Stimulated activated CD8-positive, alpha-beta memory T cell treated with anti-CD3 and anti-CD28 coated beads, Interleukin-2, amount 100 ng/mL, for 48 hours (primary cell): ENCODE data around the gene FBXL17.

ENCODE experiments used
- DNase-seq, 2 donors: peaks; one replicate each; pipeline ENCODE4 v3.0.0-alpha.2; 2020; ENCODE audit warnings: low read depth in 2 of 2

FBXL17 gene

DNA sequence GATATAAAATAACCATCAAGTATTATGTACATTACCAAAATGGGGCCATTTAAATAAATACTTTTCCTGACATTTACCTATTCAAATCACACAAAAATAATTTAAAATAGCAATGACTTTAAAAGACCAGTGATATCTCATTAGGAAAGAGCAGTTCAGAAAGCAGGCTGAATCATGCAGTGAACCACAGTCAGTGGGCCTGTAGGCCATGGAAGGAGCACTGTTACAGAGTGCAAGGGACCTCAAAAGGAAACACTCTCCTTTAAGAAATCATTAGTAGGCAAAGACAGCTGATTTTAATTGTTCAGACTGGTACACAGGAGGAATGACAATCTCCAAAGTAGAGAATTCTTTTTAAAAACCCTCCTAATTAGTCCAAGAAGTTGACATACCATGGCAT lies 427.6 kb downstream of the FBXL17 start:
- no peak for DNase-seq

DNA sequence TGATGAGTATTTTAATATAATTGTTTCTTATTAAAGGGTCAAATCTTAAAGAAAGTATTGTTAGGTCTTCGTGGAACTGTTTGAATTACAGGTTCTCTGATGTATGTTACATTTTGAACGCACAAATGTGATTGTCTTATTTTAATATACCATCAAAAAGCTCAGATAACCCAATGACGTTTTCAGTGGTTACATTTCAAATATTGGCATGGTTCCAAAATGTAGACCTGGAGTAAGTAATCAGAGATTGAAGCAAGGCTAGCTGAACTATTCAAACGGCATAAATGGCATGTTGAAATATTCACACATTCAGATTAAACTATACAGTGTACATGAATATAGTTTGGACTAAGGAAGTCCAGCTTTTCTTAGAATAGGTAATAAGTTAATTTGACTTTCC lies 429.4 kb downstream of the FBXL17 start:
- DNase-seq, result no peak

DNA sequence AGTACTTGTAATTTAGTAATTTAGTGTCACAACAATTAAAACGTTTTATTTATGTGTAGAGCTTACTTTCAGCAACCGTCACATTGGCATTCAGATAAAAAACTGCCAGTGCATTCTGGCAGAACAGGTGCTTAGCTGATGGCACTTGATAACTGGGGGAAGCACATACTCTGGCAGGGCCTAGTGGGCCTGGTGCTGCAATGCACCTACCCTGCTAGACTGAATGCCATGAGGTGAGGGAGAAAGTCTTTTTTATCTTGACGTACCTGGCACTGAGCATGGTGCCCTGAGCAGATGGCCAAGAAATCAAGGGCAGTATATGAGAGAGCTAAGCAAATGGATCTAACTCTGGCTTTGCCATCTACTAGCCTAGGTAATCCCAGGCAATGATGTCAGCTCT lies 430.6 kb downstream of the FBXL17 start:
- DNase-seq, result no peak

DNA sequence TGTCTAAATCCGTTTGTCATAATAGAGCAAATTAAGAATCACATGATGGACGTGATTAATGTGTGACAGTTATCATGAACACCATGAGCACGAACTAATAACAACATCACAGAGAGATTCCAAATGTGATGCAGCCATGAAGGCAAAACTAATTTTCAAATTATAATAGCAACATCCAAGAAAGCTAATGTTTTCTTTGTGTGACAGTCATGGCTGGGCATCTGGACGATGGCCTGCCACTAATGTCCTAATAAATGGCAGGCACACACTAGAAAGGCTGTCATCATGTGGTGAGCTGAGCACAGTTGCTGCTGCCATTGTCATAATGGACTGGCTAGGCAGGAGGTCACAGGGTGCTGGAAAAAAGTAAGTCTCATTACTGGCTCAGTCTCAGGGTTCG lies 431.1 kb downstream of the FBXL17 start:
- no peak for DNase-seq

DNA sequence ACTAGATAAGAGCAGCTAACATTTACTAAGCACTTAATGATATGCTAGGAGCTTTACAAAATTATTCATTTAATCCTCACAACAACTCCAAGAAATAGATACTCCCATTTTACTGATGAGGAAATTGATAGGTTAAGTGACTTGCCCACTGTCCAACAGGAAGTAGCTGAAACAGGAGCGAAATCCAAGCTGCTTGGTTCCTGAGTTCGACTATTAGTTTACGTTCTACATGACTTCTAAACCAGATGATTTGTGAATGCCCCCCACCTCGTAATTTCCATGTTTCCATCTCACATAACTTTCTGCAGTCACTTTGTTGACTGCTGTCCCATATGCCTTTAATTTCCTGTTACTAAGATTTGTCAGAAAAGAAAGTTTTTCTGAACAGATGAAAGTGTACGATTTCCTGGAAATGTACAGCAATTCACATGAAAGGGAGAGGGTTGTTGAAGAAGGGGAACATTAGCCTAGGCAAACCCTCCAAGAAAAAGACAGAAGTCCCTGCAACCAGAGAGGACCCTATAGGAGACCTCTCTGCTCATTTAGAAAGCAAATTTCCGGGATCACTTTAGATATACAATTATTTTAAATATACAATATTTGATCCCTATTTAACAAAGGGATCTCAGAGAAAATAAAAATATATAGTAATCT lies 432.1 kb downstream of the FBXL17 start:
- no peak for DNase-seq

DNA sequence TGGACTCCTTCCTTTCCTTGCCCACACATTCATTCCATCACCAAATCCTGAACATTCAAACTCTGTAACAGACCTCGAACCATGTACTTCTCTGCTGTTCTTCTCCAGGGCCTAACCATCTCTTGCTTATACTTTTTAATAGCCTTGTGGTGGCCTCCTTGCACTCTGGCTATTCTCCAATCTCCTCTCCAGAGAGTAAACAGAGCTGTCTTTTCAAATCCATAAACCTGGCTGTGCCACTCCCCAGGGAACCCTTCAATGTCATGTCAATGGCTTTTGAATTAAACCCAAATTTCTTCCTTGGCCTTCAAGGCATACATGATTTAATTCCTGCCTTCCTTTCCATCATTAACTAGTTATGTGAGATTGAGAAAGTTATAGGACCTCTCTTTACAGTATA lies 433.5 kb downstream of the FBXL17 start:
- DNase-seq, result no peak

DNA sequence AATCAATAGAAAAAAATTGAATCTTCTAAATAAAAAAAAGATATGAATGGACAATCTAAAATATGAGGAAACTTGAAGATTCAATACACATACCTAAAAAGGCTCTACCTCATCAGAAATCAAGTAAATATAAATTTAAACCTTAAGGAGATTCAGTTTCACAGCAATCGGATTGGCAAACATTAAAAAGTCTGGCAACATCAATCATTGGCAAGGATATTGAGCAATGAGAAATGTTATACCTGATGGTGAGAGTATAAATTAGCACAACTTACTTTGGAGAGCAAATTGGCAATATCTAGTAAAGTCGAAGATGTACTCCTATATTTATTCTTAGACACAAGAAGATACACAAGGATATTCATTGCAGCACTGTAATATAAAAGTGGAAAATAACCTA lies 436.8 kb downstream of the FBXL17 start:
- no peak for DNase-seq

DNA sequence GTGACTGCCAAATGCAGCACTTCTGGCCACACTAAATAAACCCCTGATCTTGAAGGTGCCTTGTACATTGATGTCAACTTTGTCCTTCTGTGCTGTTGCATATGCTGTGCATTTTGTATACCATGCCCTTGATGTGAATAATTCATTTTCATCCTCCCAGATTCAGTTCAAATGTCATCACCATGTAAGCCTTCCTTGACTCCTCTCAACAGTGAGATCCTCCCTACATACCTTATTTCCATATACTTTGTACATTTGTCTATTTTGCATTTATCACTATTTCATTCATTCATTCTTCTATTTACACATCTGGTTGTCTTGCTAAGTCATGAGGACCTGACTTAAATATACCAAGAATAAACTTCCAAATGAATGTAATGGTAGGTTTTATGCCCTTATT lies 438.0 kb downstream of the FBXL17 start:
- DNase-seq, result no peak

DNA sequence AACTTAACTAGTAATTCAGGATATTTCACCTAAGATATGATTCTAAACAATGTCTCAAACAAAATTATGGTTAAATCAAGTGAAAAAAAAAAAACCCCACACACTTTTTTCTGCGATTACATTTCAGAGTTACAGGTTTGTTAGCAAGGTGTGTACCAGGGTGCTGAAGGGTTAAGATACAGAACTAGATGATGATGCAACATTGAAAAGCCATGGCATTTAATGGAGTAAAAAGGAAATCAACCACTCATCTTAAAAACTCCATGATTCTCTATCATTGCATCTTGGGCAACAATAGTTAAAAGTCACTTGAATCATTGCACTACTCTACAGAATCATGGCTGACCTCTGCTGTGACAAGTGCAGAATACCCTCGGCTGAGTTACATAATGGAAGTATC lies 440.9 kb downstream of the FBXL17 start:
- DNase-seq, result no peak

DNA sequence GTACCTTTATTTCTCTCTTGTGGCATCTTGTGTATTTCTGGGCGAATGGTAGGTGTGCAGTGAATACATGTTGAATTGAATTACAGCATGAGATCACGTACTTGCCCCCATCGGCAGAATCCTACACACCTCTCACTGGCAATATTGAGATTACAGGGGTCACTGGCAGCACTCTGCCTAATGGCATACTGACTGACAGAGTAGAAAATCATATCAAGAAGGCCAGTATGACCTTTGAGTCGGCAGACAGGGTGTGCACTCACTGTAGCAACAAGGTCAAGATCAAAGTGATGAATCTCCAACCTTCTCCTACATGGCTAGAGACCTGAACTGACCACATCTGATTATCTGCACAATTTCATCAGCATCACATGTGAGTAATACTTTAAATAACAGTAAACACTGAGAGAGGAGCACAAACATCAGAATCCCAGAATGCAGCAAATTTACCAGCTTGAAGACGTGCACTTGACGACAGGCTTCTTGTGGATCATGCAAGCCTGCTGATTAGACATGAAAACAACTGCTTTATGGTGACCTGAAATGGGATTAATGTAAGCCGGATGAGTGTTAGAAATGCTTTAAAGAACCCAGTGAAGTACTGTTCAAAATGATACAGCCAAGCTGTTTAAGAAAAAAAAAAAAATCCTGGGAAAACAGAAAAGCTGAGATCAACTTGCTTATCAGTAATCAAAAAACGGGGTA lies 444.1 kb downstream of the FBXL17 start:
- no peak for DNase-seq

DNA sequence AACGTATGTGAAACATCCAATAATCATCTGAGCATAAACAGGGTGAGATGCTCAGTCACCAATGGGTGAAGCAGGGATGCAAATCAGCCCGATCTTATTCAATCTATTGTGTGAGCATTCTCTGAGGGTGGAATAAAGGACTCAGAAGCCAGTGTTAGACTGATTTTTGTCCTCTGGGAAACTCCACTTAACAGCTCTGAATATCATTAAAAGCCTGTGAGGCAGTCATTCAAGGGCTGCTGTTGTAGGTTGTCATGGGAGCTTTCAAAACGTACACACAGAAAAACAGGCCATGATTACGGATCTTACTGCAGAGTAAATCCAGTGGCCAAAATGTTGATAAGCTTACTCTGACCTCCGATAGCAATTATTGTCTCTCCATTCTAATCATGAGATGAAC lies 444.7 kb downstream of the FBXL17 start:
- DNase-seq, result no peak

DNA sequence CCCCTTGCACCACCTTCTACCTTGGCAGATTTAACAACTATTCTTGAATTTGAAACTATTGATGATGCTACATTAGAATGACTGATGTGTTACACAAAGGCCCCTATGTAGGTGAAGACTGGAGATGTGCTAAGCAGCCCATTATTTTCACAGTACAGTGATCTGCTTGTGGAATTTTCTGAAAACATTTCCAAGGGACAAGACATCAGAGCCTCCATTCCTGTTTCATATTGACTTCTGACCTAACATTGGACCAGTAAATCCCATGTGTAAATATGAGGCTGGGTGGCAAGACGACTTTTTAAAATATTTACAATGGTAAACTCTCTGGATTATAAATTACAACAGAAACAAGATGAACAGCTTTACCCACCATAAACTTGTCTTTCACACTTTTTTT lies 445.4 kb downstream of the FBXL17 start:
- no peak for DNase-seq

DNA sequence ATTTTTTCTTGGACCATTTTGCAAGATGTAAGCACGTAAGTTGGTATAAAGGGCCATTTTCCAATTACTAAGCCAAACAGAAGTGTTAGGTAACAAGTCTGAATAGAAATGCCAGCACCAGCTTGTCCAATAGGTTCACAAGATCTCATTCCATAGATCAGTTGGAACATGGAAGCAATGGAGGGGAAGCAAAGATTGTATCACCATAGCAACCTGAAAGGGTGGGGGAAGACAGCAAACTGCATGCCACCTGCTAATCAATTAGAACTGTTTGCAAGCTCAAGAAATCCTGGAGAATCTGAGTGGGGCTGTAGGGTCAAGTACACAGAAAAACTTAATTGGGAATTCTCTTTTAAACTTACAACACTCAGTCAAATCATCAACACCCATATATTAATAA lies 446.3 kb downstream of the FBXL17 start:
- DNase-seq, result no peak

DNA sequence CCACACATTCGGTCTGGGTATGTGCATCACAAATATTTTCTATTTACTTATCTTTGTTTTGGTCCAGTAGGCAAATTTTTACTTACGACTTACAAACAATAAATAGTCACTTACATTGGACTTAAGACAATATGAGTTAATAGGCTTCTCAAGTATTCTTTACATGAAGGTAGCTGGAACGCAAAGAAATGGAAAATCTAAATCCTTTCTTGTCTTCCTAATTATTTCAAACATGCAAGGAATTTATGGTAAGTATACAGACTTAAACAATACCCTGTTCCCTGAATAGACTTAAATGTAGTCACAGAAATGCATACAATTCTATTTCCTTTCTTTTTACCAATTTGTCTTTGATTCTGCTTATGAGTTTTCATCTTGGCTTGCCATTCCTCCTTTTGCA lies 448.6 kb downstream of the FBXL17 start:
- no peak for DNase-seq

DNA sequence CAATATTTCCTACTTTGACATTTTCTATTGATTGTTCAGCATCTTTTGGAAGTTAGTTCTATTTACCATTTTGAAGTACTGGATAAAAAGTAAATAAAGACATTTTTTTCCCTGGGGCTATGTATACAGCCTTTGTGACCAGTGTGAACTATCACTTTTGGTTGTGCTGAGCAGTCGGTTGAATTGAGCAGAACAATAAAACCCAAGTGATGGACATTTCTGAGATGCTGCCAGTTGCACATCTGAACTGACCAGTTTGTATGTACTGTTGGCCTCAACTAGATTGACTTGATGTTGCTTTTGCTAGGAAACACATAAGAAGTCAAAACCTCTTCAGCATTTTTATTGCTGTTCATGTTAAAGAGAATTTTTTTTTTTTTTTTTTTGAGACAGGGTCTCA lies 451.0 kb downstream of the FBXL17 start:
- no peak for DNase-seq

DNA sequence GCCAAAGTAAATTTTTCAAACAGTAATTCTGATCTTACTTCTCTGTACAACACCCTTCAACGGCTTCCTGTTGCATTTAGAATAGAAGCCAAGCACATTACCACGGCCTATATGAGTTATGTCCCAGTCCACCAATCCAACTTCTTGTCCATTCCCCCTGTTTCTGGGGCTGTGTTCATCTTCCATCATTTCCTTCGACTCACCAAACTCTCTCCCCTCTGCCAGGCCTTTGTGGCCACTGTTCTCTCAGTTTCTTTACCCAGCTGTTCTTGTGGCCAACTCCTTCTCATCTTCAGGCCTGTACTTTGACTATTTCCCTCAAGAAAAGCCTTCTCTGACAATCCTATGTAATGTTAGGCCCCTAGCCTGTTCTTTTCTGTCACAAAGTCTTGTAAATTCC lies 451.8 kb downstream of the FBXL17 start:
- DNase-seq, result no peak

DNA sequence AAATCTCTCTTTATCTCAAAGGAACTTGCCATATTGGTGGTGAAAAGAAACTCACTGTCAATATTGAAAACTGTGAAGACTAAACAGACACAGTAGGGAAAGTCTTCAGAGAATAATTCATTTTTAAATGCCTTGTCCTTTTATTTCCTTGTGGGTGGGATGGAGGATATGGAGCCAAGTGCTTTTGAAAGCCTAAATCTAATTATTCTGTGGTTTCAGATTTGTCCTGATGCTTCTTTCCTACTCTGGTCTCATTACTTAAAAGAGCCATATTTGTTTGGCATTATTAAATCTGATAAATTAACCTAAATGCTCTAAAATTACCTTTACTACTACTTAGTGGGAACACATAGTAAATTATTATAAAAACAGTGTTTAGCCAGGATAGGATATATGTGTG lies 452.8 kb downstream of the FBXL17 start:
- no peak for DNase-seq

DNA sequence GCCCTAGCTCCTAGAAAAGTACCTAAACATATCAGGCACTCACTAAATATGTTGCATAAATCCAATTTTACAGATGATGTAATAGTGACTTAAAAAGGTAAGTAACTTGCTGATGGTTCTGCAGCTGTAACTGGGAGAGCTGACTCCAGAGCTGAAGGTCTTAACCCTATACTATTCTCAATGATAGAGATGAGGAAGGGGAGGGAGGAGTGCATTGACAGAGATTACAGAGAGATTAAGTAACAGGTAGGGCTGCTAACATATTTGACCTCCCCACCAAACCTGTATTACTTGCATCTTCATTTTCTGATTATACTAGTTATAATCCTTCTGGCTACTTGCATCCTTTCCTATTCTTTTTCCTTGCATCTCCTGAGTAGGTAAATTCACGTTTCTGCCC lies 455.8 kb downstream of the FBXL17 start:
- DNase-seq, result no peak

DNA sequence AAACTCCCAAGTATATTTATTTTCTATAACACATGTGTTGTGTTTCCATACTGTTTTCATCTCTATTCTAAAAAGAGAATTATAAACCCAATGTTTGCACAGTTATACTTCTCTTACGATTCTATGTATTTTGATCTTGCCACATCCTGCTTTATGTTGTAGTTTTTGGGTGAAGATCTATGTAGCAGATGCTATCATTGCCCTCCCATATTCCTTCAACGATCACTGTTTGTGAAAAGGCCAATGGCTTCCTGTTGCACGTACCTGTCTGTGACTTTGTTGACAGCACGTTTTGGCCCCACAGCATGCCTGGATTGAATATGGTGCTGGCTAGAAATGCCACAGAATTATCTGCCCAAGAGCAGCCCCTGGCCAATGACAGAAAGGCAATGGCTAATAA lies 456.7 kb downstream of the FBXL17 start:
- DNase-seq, result no peak

DNA sequence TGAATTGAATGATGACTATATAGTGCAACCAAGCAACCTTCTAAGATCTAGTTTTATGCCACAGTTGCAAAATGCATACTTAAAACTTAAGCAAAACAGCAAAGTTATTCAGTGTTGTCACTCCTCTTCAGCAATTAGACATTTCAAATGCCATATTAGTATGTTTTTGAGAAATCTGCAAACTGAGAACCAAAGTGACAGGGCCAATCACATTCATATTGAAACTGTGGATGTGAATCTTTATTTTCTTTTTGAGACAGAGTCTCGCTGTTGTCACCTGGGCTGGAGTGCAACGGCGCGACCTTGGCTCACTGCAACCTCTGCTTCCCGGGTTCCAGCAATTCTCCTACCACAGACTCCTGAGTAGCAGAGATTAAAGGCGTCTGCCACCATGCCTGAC lies 461.9 kb downstream of the FBXL17 start:
- DNase-seq, result no peak

DNA sequence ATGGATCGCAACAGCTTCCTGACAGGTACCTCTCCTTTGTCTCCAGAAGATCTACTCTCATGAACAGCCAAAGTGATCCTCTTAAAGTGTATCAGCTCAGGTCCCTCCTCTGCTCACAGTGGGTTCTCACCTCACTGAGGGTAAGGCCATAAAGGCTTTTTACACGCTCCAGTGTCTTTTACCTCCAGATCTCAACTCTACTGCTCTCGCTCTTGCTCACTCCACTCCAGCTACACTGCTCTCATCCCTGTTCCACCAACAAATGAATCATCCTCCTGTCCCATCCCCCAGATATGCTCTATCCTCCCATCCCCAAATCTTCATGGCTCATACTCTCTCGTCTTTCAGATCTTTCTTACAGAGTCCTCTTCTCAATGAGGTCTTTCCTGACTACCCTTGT lies 462.5 kb downstream of the FBXL17 start:
- no peak for DNase-seq

DNA sequence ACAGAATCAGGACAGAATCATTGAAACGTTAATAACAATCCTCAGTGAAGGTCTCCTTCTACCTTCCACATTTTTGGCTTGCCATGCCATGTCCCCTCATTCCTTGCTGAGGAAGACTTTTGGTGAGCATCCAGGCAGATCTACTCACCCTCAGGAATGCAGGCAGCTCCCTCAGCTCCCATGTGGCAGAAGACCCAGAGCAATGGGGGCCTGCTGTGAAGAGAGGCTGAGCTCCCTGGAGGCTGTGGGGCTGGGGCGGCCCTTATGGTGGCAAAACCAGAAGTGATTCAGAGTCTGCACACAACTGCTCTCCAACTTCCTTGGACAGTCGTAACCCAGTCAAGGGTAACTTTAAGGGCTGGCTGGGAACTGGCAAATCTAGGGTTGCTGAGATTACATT lies 463.9 kb downstream of the FBXL17 start:
- no peak for DNase-seq

DNA sequence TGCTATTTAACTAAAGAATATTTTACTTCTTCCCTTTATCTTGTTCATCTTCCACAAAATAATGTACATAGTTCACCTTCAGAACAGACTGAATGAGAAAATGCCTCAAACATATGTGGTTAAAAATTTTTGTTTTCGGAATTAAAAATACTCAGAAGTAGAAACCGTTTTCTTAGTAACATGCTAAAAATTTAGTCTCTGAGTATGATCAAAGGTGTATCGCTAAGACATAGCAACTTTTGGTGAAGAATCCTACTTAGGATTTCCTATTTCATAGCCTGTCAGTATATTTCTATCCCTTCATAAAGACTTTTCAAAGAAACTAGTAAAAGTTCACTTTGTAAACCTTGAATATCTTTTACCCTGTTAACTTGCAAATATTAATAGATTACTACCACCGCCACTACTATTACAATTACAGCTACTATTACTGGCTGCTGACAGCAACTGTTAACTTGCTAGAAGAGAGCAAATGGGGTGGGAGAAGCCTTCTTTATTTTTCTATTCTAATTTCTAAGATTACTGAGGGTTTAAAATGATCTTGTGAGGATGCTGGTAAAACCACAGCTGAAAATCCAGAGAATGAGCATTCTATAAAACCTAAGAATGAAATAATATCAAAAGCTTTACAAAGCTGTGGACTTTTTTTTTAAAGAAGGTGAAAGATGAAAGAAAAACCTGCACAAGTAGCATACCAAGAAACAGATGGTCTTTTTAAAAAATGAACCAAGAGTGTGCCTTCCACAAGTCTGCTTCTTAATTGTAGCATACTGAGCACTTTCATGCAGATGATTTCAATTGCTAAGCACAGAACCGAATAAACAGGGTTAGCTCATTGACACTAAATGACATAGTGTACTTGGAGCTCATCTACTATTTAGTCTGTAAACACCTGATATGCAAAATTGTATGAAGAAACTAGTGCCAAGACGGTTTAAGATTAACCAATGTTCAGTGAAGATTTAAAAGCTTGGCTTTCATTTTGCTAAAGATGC lies 464.9 kb downstream of the FBXL17 start:
- no peak for DNase-seq
